HG03442 (cell line): ENCODE data around the gene KCNQ5.
"Not testable (repeated sequence)": the region's sequence is repeated elsewhere in the genome, so short reads cannot be mapped to it uniquely, and the experiment has no call there.

ENCODE experiments used
- ATAC-seq: cut with Tn5 transposase; IDR thresholded peaks from one replicate; pipeline ENCODE4 v1.9.1; 2021; ENCODE audit warnings: mild to moderate bottlenecking, moderate library complexity; ENCODE audit not compliant: unreplicated experiment

KCNQ5 gene

DNA sequence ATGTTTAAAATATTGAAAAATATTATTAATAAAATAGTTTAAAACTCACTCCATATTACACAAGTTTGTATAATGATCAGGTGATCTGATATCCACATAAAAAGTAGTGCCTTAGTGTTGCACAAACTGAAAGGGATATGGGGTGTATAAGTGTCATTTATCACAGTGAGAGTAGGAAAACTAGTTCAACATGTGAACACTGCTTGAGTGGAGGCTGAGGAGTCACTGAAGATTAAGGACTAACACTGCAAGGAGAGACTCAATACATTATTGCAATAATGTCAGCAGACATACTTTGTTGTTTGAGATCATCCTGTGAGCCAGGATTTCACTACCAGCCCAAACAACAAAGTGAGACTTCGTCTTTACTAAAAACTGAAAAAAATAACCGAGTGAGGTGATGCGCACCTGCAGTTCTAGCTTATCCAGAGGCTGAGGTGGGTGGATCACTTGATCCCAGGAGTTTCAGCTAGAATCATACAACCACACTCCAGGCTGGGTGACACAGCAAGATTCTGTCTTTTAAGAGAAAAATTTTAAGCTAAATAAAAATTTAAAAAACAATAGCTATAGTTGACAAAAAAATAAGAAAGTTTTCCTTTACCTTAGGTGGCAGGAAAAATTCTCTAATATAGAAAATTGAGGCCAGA is 605.9 kb downstream of the KCNQ5 start:
- ATAC-seq, result no peak

DNA sequence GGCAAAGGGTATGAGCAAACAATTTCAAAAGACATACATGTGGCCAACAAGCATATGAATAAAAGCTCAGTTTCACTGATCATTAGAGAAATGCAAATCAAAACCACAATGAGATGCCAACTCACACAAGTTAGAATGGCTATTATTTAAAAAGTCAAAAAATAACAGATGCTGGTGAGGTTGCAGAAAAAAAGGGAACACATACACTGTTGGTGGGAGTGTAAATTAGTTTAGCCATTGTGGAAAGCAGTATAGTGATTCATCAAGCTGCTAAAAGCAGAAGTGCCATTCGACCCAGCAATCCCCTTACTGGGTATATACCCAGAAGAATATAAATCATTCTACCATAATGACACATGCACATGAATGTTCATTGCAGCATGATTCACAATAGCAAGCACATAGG is 610.1 kb downstream of the KCNQ5 start:
- ATAC-seq, result peak; percentile 85

GRCh38 chr6:73233048-73233447 is 611.2 kb downstream of the KCNQ5 start:
- ATAC-seq, result no peak

GRCh38 chr6:73233971-73234370 is 612.1 kb downstream of the KCNQ5 start:
- not testable (repeated sequence) for ATAC-seq

- ATAC-seq, result no peak
Observed at GRCh38 chr6:73234733-73235132, 612.9 kb downstream of the KCNQ5 start.

DNA sequence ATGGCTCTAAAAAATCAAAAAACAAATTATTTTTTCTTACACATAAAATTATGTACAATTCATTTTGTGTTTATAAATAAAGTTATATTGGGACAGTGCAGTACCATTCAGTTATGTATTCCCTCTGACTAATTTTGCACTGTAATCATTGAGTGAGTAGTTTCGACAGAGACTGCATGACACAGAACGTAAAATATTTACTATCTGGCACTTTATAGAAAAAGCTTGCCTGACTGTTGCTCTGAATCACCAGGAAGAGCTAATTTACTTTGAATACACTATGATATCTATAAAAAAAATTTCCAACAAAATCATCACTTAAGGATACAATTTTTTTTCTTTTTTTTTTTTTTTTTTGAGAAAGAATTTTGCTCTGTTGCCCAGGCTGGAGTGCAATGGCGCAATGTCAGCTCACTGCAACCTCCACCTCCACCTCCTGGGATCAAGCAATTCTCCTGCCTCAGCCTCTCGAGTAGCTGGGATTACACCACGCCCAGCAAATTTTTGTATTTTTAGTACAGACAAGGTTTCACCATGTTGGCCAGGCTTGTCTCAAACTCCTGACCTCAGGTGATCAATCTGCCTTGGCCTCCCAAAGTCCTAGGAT is 614.4 kb downstream of the KCNQ5 start:
- no peak for ATAC-seq

DNA sequence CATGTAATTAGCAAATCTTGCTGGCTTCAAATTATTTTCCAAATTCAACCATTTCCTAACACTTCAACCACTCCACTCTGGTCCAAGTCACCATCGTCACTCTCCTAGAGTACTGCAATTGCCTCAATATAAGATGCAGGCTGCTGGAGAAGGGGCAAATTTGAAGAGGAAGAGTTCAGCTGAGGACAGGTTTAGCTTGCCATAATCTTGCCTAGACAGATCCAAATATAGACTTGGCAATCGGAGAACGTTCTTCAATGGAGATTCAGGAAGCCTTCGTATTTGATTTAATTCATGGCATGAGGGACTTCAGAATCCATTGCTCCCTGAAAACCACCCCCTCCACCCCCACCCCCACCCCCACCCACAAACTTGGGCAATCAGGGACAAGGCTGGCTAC is 618.9 kb downstream of the KCNQ5 start:
- no peak for ATAC-seq

DNA sequence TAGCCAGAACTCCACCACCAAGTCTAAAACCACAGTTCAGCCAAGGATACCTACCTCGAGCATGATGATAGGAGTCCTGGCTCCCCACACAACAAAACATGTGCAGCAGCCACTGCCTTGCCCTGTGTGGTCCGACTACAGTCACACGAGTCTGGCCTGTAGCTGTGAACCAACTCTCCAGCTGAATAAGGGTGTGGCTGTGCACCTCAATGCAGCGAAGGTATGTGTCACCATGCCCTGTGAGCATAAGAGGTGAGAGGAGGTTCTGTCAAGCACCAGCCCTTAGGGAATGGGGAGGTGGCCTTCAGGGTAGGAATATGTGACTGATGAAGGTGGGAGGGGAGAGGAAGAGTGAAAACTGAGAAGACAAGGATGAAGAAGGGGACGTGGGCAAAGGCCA is 620.1 kb downstream of the KCNQ5 start:
- ATAC-seq, result no peak
